COR-L47 (cell line): ENCODE results near the gene RTN1.
A peak's percentile ranks its signal among the peaks of the same experiment; 100 is the strongest.

Source experiments
- DNase-seq: peaks from one replicate; lab custom pipeline; 2025; lab: John Stamatoyannopoulos, UW

The RTN1 gene, protein sequence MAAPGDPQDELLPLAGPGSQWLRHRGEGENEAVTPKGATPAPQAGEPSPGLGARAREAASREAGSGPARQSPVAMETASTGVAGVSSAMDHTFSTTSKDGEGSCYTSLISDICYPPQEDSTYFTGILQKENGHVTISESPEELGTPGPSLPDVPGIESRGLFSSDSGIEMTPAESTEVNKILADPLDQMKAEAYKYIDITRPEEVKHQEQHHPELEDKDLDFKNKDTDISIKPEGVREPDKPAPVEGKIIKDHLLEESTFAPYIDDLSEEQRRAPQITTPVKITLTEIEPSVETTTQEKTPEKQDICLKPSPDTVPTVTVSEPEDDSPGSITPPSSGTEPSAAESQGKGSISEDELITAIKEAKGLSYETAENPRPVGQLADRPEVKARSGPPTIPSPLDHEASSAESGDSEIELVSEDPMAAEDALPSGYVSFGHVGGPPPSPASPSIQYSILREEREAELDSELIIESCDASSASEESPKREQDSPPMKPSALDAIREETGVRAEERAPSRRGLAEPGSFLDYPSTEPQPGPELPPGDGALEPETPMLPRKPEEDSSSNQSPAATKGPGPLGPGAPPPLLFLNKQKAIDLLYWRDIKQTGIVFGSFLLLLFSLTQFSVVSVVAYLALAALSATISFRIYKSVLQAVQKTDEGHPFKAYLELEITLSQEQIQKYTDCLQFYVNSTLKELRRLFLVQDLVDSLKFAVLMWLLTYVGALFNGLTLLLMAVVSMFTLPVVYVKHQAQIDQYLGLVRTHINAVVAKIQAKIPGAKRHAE

DNA sequence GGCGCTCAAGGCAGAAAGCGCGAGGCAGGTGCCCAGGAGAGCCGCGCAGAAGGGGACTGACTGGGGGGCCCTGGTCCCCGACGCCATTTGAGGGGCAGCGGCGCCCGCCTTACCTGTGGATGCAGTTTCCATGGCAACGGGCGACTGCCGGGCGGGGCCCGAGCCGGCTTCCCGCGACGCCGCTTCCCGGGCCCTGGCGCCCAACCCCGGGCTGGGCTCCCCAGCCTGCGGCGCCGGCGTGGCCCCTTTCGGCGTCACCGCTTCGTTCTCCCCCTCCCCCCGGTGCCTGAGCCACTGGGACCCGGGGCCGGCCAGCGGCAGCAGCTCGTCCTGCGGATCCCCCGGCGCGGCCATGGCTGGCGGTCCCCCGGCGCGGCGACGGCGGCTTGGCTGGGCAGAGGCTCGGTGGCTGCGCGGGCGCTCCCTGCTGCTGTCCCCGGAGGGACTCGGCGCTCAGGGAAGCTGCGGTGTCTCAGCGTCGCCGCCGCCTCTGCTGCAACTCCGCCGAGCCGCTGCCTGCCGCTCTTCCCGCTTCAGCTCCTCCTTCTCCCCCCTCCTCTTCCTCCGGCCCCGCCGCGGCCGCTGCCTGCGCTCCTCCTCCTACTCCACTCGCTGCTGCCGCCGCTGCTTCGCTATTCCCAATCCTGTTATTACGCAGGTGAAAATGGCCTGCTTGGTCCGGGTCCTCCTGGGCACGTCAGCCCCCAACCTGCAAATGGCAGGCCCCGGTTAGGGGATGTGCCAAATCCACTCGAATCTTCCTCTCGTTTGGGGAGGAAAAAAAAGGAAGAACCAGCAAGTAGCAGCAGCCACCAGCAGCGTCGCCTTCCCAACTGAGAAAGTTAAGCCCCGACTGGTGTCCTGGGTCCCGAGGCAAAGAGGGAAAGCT is at the start of gene RTN1:
Gene RTN1, minus strand, starts transcription at position 500 of the 889 bp plus-strand sequence. Its CDS starts 146 bp downstream, at position 354.
- DNase-seq, result peak; percentile 73

DNA sequence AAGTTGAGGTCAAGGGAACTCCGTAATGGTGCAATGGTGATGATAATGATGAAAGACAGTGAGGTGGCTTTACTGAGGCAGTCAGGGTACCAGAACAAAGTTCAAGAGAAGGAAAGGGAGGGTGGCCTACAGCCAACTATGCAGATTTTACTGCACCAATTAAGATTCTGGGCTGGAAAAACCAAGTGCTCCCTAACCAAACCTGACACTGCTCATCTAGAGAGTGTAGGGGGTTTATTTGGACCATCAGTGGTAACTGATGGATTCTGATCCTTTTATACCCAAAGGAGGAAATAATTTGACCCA is 49.8 kb upstream of the RTN1 start:
- no peak for DNase-seq

DNA sequence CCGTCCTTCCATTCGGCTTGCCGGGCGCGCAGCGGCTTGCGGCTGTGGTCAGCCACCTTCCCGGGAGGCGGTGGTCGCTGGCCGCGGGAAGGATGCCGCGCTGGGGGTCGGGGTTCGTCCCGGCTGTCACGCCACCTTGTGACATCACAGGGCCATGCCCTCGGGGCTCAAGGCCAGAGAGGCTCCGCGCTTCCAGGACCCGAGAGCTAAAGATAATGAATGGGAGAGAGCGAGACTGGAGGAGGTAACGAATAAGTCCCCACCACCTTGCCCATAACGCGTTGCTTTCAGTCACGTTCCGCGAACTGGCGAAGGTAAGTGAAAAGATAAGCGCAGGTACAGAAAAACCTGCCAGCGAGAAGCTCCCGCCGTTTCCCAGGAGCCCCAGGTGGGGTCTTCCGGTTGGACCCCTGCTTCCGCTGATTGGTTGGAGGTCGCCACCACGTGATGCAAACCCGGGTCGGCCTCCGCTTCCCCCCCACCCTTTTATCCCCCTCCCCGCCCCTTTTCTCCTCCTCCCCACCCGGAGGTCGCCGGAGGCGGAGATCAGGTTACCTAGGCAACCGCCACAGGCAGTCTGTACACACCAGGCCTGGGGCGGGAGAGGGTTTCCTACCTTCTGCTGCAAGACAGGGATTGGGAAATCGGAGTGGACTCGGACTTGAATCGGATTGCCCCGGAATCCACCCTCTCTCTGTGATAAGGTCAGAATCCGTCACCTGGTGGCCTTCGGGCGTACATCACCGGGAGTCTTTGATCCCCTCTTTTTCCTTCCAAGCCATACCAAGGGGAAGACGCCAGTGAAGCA is 49.2 kb upstream of the RTN1 start, which contains the start of gene LRRC9:
Gene LRRC9, plus strand, starts transcription at position 575 of the 808 bp plus-strand sequence.
- DNase-seq, result peak; percentile 92

DNA sequence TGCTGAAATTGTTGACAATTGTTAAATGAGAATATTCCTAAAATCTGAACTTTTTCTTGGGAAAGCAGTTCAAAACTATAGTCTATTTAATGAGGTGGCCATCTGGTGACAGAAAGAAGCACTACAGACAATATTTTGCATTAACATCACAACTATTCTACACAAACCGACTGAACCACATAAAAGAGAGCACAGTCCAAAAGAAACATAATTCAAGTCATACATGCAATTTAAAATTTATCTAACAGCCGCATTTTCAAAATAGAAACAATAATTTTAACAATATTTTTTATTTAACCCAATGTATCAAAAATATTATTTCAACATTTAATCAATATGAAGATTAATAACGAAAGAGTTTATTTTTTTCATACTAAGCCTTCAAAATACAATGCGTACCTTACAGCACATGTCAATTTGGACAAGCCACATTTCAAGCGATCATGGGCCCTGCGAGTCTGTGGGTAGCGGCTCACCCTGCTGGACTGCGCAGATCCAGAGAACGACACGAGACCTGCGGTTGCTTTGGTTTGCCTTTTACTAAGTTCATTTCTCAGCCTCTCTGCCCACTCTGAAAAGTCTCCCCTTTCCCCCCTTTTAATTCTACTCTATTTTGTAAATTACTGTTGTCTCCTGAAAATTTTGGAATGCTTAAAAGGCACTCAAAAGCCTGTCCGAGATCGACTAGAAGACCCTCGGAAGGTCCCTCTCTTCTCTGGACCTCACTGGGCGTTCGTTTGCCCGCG is 48.4 kb upstream of the RTN1 start:
- peak; percentile 18 for DNase-seq

DNA sequence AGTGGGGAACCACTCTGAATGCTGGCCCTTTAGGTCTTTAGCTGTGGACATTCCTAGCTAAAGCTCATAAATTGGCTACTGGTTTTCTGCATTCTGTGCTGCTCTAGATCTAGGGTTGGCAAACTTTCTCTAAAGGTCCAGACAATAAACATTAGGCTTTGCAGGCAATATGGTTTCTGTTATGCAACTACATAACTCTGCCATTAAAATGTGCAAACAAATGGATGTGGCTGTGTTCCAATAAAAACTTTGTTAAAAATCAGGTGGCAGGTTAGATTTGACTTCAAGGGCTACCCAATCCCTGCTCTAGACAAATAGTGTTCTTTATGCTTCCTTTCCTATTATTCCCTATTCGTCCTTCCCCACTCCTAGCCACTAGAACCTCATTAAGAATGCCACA is 42.6 kb upstream of the RTN1 start:
- no peak for DNase-seq

DNA sequence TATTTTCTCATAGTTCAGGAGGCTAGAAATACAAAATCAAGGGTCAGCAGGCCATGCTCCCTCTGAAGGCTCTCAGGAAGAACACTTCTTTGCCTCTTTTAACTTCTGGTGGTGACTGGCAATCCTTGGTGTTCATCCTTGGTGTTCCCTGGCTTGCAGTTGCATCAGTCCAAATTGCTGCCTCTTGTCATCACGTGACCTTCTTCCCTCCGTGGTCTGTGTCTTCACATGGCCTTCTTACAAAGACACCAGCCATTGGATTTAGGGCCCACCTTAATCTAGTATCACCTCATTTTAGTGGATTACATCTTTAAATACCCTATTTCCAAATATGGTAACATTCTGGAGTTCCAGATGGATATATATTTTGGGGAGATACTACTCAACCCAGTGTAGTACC is 41.9 kb upstream of the RTN1 start:
- DNase-seq, result no peak

DNA sequence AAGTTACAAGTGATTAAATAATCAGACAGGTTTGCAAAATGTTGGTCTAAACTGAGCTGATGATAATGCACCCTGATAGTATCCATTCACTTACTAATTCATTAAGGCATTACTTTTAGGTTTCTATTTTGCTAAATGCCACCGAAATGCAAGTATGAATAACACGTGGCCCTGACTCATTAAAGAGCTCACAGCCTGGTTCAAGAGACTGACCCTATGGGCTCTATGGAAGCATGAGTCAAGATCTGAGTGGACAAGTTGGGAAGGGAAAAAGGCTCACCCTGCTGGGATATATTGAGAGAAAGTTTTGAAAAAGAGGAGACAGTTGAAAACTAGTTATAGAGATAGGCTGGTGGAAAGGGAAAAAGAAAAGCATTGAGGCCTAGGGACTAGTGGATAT is 34.6 kb upstream of the RTN1 start:
- DNase-seq, result no peak

DNA sequence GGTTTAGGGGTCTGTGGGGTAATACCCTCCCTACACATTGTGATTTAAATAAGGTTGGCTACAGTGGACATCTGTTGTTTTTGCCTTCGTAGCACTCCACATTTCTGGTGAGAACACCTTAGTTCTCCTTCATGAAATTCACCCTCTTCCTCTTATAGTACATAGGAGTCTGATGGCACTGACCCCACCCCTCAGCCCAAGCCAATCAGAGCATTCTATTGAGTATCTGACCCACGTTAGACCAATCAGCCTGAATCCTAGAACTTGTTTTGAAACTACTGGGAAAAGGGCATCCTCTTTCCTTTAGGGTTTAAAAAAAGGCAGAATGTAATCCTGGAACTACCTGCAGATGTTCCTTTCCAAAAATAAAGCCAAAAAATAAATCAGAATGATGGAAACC is 33.6 kb upstream of the RTN1 start:
- no peak for DNase-seq

DNA sequence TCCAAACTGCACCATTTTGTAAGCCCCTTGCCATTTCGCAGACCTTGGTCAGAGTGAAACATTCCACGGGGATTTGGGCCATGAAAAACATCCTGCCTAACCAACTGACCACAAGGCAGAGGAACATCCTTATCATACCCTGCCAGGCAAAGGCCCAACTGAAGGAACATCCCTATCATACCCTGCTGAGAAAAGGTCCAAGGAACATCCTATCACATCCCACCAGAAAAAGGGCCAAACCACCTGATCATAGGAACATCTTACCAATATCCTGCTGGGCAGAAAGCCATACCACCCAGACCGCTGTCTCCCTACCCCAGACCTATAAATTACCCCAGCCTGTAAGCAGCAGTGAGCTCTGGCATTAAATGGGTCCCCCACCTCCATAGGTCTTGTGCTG is 30.0 kb upstream of the RTN1 start:
- DNase-seq, result no peak

DNA sequence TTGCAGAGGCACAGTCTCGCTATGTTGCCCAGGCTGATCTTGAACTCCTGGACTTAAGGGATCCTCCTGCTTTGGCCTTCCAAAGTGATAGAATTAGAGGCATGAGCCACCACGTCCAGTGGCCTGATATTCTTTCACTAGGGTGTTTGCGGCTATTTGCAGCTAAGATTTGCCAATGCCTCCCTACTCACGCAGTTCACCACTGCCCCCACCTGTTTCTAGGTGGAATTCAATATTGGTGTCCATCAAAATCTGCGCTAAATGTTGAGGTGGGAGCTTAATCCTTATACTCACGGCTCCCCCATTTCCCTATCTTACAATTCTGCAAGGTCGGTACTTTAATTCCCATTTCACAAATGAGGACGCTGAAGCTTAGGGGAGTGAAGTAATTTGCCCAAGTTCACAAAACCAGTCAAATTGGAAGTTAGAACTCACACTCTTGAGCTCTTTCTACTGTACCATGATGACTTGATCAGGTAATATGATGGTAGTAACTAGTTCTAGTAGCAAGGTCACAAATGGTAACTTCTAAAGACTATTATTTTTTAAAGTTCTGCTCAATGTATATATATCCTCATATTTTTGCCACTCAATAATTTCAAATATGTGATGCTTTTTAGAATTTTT is 27.3 kb upstream of the RTN1 start:
- DNase-seq, result peak; percentile 35

DNA sequence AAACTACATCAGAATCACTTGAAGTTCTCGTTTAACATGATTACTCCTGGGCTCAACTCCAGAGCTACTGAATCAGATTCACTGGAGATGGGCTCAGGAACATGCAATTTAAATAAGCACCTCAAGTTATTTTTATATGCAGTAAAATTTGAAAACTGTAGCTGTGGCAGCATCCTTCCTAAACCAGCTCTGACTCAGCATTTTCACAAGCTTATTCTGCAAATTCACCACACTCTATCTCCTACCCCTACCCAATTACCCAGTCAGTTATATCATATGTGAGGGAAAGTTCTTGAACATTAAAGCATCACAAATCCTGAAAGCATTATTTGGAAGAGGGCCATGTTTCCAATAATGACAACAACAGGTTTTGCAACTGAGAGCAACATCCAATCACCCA is 25.1 kb upstream of the RTN1 start:
- no peak for DNase-seq

DNA sequence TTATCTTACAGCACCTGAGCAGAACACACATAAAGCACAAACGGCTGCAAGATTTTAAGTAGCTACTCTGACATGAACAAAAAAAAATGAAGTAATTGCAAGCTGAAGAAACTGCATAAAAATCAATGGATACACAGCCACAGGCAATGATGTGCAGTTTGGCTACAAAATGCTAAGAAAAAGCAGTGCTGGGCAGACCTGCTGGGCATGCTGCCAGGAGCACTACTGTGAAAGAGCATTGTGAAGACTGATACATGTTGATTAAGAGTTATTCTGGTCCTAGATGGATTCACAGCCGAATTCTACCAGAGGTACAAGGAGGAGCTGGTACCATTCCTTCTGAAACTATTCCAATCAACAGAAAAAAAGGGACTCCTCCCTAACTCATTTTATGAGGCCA is 20.1 kb upstream of the RTN1 start:
- peak; percentile 77 for DNase-seq

DNA sequence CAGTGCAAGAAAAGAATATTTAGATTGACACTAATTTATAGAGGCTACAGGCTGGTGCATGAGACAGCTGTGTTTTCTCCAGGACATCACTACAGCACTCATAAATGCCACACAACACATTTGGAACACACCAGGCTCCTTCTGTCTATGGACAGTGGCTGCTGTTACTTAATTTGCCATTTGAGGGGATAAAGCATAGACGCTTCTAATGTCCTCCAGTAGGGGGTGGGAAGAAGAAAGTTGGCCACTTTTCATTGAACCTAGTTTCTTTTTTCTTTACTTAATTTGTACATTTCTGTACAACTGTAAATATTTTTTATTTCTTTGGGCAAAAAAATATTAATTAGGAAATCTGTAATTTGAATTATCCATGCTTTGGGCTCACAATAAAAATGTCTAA is 12.4 kb upstream of the RTN1 start:
- DNase-seq, result no peak

DNA sequence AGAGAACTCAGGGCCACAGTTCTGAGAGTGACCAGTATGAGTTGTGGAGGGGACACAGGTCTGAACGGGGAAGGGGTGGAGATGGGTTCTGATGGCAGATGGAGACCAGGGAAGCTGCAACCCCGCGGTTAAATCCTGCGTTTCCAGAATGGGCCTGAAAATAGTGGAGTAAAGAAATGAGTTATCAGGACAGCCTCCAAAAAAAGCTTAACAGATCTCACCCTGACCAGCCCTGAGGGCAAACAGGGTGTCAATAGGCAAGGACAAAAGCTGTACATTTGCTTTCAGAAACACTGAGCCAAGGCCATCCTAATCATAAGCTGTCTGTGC is 555 bp upstream of the RTN1 start:
- no peak for DNase-seq

DNA sequence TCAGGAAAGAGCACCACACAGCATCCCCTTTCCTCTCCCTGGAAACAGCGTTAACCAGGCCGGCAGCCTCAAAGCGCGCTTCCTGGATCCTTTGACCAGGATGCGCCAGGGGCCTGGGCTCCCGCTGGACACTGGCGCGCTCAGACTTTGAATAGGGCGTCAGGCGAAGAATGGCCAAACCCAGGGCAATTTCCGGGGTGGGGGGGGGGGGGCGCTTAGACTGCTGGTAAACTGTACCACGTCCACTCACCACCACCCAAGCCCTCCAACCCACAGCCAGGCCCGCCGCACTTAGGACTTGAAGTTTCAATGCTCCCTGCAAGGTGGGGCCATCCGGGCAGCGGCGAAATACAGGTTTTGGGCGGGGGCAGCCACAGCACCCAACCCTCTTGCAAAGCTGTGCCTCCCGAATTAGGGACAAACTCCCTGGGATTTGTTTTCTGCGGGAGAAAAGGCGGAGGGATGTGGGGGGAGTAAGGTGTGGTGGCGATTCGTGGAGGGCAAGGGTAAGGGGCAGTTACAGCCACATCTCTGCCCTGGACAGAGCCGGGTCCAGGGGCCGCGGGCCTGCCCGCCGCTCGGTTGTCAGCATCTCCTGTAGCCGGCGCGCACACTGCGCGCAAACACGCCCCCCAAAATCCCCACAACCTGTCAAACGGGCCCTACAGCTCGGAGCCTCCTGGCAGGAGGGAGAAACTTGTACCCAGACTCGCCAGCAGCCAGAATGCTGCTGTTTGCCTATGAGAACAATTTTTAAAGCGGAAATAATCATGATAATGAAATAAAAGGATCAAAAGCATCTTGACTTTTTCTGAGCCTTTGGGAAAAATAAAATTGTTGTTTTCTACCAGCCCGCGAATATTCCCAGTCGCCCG is 958 bp downstream of the RTN1 start:
- DNase-seq, result peak; percentile 7

DNA sequence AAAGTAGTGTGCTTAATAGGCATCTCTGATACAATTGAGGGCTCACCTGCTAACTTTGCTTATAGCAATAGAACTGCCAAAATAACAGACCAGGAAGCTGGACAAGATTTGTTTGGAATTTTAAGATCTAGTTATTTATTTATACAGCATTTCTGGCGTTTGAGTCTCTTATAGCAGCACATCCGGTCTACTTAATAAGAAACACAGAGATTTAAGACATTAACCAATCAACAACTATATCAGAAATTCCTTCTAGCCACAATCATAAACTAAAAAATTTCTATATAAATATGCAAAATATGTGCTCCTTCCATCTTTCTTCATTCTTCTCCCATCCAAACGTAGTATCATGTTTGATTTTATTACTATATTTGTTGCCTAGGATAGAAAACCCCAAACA is 2.6 kb downstream of the RTN1 start:
- DNase-seq, result no peak

DNA sequence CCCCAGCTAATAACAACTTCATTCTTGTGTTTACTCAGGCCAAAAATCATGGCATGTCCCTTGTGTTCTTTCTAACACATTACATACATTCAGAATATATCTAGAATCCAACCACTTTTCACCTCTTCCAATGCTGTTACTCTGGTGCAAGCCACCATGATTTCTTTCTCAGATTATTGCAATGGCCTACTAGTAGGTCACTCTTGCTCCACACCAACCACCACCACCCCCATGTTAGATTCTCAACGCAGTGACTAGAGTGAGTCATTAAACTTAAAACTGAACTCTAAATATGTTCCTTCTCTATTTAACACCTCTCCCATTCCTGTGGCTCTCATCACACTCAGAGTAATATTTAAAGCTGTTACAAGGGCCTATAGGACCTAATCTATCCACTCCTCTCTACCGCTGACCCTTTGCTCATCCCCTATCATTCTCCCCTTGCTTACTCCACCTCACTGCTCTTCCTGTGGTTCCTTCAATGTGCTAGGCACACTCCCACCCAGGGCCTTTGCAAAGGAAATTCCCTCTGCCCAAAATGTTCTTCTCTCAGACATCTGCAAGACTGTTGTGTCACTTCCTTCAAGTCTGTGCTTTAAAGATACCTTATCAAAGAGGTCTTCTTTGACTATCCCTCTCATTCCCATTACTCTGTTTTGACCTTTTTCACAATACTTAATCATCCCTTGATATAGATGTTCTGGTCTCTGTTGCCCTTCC is 6.6 kb downstream of the RTN1 start:
- DNase-seq, result no peak

DNA sequence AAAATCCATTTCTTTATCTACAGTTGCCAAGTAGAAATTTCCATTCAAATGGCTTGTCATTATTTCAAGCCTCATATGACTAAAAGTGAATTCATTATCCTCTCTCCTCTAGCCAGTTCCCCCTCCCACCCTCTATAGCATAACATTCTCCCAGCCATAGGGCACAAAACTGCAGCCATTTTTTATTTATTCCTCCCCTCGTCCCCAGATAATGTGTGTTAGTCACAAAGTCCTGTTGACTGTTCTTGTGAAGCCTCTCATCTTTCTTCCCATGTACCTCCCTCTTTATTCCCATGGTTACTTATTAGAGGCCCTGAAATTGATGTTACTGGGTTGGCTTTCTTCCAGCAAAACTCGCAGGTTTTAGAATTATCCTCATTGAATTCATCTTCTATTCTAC is 13.2 kb downstream of the RTN1 start:
- DNase-seq, result no peak

DNA sequence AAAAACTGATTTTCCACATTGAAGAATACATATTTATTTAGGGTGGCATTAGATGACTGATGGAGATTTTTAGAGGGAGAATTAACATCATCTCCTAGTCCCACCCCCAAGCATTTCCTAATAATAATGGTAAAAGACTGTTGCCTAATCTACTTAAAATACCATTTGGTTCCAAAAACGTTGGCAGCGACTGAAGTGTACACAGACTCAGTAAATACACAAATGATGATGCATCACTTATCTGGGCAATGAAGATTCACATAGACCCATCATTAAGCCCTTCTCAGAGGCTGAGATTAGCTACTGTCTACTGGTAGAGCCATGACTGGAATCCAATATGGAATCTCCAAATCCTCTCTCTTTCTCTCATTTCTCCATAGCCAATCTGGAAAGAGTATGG is 18.2 kb downstream of the RTN1 start:
- peak; percentile 36 for DNase-seq
